Measurements from ENCODE around the gene OSBPL1A. TPM values are rescaled to one million over a fixed set of nuclear protein-coding genes. Genes with fewer than 3 reads are reported as not detected.

Gene OSBPL1A
- total RNA-seq, 4 donors from 2014 or later = 67.6 to 208 (median 87.3) TPM

GRCh38 chr18:24187689-24188088 lies 209.9 kb downstream of the OSBPL1A start:
- TF ChIP-seq, protein P1, sequence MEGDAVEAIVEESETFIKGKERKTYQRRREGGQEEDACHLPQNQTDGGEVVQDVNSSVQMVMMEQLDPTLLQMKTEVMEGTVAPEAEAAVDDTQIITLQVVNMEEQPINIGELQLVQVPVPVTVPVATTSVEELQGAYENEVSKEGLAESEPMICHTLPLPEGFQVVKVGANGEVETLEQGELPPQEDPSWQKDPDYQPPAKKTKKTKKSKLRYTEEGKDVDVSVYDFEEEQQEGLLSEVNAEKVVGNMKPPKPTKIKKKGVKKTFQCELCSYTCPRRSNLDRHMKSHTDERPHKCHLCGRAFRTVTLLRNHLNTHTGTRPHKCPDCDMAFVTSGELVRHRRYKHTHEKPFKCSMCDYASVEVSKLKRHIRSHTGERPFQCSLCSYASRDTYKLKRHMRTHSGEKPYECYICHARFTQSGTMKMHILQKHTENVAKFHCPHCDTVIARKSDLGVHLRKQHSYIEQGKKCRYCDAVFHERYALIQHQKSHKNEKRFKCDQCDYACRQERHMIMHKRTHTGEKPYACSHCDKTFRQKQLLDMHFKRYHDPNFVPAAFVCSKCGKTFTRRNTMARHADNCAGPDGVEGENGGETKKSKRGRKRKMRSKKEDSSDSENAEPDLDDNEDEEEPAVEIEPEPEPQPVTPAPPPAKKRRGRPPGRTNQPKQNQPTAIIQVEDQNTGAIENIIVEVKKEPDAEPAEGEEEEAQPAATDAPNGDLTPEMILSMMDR (IDR thresholded peaks at IDR 0.05; ENCODE audit: low read depth) = no peak

DNA sequence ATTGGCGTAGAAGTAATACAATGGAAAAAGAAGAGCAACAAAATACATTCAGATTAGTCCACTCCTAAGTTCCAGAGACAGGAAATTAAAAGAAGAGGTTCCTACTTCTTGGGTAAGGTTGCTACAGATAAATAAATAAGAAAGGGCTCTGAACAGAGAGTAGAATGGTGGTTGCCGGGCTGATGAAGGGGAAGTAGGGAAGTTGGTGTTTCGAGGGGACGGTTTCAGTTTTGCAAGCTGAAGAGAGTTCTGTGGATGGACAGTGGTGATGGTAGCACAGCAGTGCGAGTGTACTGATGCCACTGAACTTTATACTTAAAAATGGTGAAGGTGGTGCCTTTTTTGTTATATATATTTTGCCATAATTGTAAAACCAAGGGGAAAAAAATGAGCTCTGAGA lies 210.6 kb downstream of the OSBPL1A start:
- TF ChIP-seq, protein P1 (IDR thresholded peaks at IDR 0.05; ENCODE audit: low read depth) = no peak

DNA sequence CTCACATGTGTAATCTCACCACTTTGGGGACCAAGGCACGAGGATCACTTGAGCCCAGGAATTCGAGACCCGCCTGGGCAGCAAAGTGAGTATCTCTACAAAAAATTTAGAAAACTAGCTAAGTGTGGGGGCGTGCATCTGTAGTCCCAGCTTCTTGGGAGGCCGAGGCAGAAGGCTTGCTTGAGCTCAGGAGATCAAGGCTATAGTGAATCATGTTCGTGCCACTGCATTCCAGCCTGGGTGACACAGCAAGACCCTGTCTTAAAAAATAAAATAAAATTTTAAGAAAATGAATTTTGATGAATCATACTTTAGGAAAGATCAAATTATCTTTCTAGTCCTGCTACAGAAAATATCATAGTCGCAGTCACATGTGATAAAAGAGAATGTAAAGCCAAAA lies 211.8 kb downstream of the OSBPL1A start:
- TF ChIP-seq, protein P1 (IDR thresholded peaks at IDR 0.05; ENCODE audit: low read depth) = no peak

DNA sequence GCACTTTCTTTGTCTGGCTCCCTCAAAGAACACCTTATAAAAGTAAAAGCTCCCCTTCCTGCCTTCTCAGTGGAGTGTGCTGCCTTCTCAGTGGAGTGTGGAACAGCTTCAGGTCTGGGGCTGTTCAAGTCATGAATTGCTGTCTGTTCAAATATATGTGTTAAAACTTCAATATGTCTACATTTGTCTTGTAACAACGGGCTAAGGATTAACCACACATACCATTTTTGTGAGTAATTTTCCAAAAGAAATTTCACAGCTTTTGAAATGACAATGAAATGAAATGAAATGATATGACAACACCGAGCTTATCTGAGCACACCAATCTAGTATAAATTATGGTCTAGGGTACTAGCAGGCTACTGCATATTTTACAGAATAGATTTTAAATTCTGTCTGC lies 215.8 kb downstream of the OSBPL1A start:
- TF ChIP-seq, protein P1 (IDR thresholded peaks at IDR 0.05; ENCODE audit: low read depth) = no peak

GRCh38 chr18:24180048-24180447 lies 217.6 kb downstream of the OSBPL1A start:
- TF ChIP-seq, protein P1 (IDR thresholded peaks at IDR 0.05; ENCODE audit: low read depth) = no peak

- TF ChIP-seq, protein P1 (IDR thresholded peaks at IDR 0.05; ENCODE audit: low read depth) = no peak
Measured at GRCh38 chr18:24177499-24178133, 220.0 kb downstream of the OSBPL1A start.

- TF ChIP-seq, protein P1 (IDR thresholded peaks at IDR 0.05; ENCODE audit: low read depth) = no peak
Measured at GRCh38 chr18:24176727-24177416, 220.8 kb downstream of the OSBPL1A start.

All from subcutaneous adipose tissue (tissue), 4 donors.